ENCODE results near the gene ARVCF.

Gene ARVCF

GRCh38 chr22:20029550-20030225 lies 13.1 kb upstream of the ARVCF start:
- no peak for DNase-seq (ENCODE audit: low read depth in 2 of 2)

- no peak for DNase-seq (ENCODE audit: low read depth in 2 of 2)
These were observed 12.4 kb upstream of the ARVCF start for GRCh38 chr22:20028855-20029549.

GRCh38 chr22:20027966-20028854 lies 11.6 kb upstream of the ARVCF start:
- no peak for DNase-seq (ENCODE audit: low read depth in 2 of 2)

GRCh38 chr22:20026996-20027601 lies 10.5 kb upstream of the ARVCF start:
- DNase-seq (ENCODE audit: low read depth in 2 of 2), result no peak

GRCh38 chr22:20026204-20026908 lies 9.7 kb upstream of the ARVCF start:
- no peak for DNase-seq (ENCODE audit: low read depth in 2 of 2)

GRCh38 chr22:20025401-20026203 lies 9.0 kb upstream of the ARVCF start:
- no peak for DNase-seq (ENCODE audit: low read depth in 2 of 2)

- no peak for DNase-seq (ENCODE audit: low read depth in 2 of 2)
These were observed 8.2 kb upstream of the ARVCF start for GRCh38 chr22:20024650-20025397.

GRCh38 chr22:20024225-20024624 lies 7.6 kb upstream of the ARVCF start:
- DNase-seq (ENCODE audit: low read depth in 2 of 2), result no peak

GRCh38 chr22:20022978-20023613 lies 6.5 kb upstream of the ARVCF start:
- no peak for DNase-seq (ENCODE audit: low read depth in 2 of 2)

- DNase-seq (ENCODE audit: low read depth in 2 of 2), result no peak
These were observed 5.8 kb upstream of the ARVCF start for GRCh38 chr22:20022231-20022977.

GRCh38 chr22:20021196-20022181 lies 4.9 kb upstream of the ARVCF start:
- DNase-seq (ENCODE audit: low read depth in 2 of 2), result no peak

GRCh38 chr22:20020533-20021195 lies 4.0 kb upstream of the ARVCF start, which contains the start of gene TANGO2:
Gene TANGO2, plus strand, starts transcription at chr22:20021110. Its CDS starts 15,689 bp downstream, at chr22:20036799.
- peak; percentile 89 to 92 for DNase-seq (ENCODE audit: low read depth in 2 of 2)

- DNase-seq (ENCODE audit: low read depth in 2 of 2), result no peak
These were observed 3.3 kb upstream of the ARVCF start for GRCh38 chr22:20019661-20020532.

GRCh38 chr22:20018001-20018400 lies 1.4 kb upstream of the ARVCF start:
- no peak for DNase-seq (ENCODE audit: low read depth in 2 of 2)

GRCh38 chr22:20017622-20017958 lies 967 bp upstream of the ARVCF start:
- DNase-seq (ENCODE audit: low read depth in 2 of 2), result no peak

Measured in stimulated activated CD8-positive, alpha-beta memory T cell treated with anti-CD3 and anti-CD28 coated beads, Interleukin-2, amount 100 ng/mL, for 48 hours (primary cell).